Skin of body (tissue), 2 donors: Measurements from ENCODE around the gene JPT1. TPM values are rescaled to one million over a fixed set of nuclear protein-coding genes. Genes with fewer than 3 reads are reported as not detected.
"Not testable (repeated sequence)": the region's sequence is repeated elsewhere in the genome, so short reads cannot be mapped to it uniquely, and the experiment has no call there.

Experiments
- DNase-seq: peaks from one replicate; lab custom pipeline; 2025; lab: John Stamatoyannopoulos, UW
- total RNA-seq: library from RNA; depleted of rRNA; stranded (reverse); fragments of >200 nt; gene quantifications from one replicate; pipeline ENCODE4 v1.2.3, GENCODE V29; 2014

JPT1 gene
- 27.9 TPM for total RNA-seq

GRCh38 chr17:75154195-75155106 is at the start of gene JPT1:
JPT1 (minus strand) TSS chr17:75154512; CDS start chr17:75154397, 115 bp downstream.
- DNase-seq, result peak; percentile 97

GRCh38 chr17:75199886-75200618 is 45.7 kb upstream of the JPT1 start:
- DNase-seq, result no peak

- no peak for DNase-seq
These were observed 40.6 kb upstream of the JPT1 start for GRCh38 chr17:75194879-75195278.

GRCh38 chr17:75191584-75191983 is 37.3 kb upstream of the JPT1 start:
- DNase-seq, result no peak

GRCh38 chr17:75188614-75189013 is 34.3 kb upstream of the JPT1 start:
- DNase-seq, result no peak

- DNase-seq, result no peak
These were observed 29.9 kb upstream of the JPT1 start for GRCh38 chr17:75183999-75184884.

GRCh38 chr17:75182569-75183436 is 28.5 kb upstream of the JPT1 start, which contains the start of gene SUMO2:
SUMO2 (minus strand) TSS chr17:75182959; CDS start chr17:75182834, 125 bp downstream.
- peak; percentile 97 for DNase-seq

- DNase-seq, result no peak
These were observed 27.9 kb upstream of the JPT1 start for GRCh38 chr17:75182319-75182568.

GRCh38 chr17:75181608-75182318 is 27.5 kb upstream of the JPT1 start:
- no peak for DNase-seq

- DNase-seq, result no peak
These were observed 26.8 kb upstream of the JPT1 start for GRCh38 chr17:75181110-75181509.

GRCh38 chr17:75178453-75178852 is 24.1 kb upstream of the JPT1 start:
- DNase-seq, result no peak

GRCh38 chr17:75176625-75177024 is 22.3 kb upstream of the JPT1 start:
- no peak for DNase-seq

- no peak for DNase-seq
These were observed 20.7 kb upstream of the JPT1 start for GRCh38 chr17:75174996-75175395.

- DNase-seq, result no peak
These were observed 19.2 kb upstream of the JPT1 start for GRCh38 chr17:75173526-75173925.

- no peak for DNase-seq
These were observed 14.7 kb upstream of the JPT1 start for GRCh38 chr17:75168998-75169397.

- not testable (repeated sequence) for DNase-seq
These were observed 10.3 kb upstream of the JPT1 start for GRCh38 chr17:75164606-75165005.

- no peak for DNase-seq
These were observed 8.8 kb upstream of the JPT1 start for GRCh38 chr17:75163074-75163473.

- DNase-seq, result no peak
These were observed 5.9 kb upstream of the JPT1 start for GRCh38 chr17:75160211-75160610.

GRCh38 chr17:75159196-75160031 is 5.1 kb upstream of the JPT1 start:
- no peak for DNase-seq
